Measurements from ENCODE around the gene TSEN2. TPM values are rescaled to one million over a fixed set of nuclear protein-coding genes. Genes with fewer than 3 reads are reported as not detected.
"Not testable (repeated sequence)": the region's sequence is repeated elsewhere in the genome, so short reads cannot be mapped to it uniquely, and the experiment has no call there.

Gene TSEN2
- total RNA-seq, 3 donors from 2014 or later = 30.6 to 38.8 (median 35.9) TPM

DNA sequence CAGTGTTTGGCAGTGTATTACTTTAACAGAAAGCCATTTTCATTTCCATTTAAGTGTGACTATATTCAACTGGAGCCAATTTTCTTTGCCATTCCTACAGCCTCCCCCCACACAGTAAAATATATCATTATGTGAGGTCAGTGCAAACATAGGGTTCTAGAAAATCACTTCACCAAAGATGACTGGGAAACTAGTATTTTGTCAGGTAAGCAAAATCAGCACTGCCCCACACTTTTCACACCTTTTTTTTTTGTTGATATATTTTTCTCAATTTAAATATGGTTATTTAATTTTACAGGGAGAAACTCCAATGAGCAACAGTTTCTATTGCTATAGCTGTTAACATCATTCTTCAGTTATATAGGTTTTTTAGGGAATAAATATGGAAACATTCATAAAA, 31.4 kb downstream of the TSEN2 start:
- Mint-ChIP-seq H3K4me3 (no peak overlapping the region), H3K9me3 (no peaks in the 10 kb centered on the region), H3K4me1 (ENCODE audit: low read depth) (no peaks in the 10 kb centered on the region), H3K36me3 (ENCODE audit: insufficient read depth) (peaks cover 25% of the 10 kb centered on the region), H3K27me3 (ENCODE audit: low read depth) (no peaks in the 10 kb centered on the region)
- DNase-seq (no peak), ATAC-seq (no peak)

DNA sequence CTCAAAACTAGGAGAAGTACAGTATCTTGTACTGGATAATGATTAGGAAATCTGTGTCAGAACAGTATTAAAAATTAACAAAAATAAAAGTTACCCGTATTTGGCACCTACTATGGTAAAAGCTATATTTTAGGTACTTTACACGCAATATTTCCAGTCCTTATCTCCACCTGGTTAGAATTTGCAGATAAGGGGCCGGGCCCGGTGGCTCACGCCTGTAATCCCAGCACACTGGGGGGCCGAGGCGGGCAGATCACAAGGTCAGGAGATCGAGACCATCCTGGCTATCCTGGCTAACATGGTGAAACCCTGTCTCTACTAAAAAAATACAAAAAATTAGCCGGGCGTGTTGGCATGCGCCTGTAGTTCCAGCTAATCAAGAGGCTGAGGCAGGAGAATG, 32.6 kb downstream of the TSEN2 start:
- Mint-ChIP-seq H3K4me3 (no peak overlapping the region), H3K27me3 (ENCODE audit: low read depth) (no peaks in the 10 kb centered on the region), H3K36me3 (ENCODE audit: insufficient read depth) (peaks cover 26% of the 10 kb centered on the region), H3K9me3 (no peaks in the 10 kb centered on the region), H3K4me1 (ENCODE audit: low read depth) (no peaks in the 10 kb centered on the region)
- DNase-seq = no peak
- ATAC-seq = no peak

DNA sequence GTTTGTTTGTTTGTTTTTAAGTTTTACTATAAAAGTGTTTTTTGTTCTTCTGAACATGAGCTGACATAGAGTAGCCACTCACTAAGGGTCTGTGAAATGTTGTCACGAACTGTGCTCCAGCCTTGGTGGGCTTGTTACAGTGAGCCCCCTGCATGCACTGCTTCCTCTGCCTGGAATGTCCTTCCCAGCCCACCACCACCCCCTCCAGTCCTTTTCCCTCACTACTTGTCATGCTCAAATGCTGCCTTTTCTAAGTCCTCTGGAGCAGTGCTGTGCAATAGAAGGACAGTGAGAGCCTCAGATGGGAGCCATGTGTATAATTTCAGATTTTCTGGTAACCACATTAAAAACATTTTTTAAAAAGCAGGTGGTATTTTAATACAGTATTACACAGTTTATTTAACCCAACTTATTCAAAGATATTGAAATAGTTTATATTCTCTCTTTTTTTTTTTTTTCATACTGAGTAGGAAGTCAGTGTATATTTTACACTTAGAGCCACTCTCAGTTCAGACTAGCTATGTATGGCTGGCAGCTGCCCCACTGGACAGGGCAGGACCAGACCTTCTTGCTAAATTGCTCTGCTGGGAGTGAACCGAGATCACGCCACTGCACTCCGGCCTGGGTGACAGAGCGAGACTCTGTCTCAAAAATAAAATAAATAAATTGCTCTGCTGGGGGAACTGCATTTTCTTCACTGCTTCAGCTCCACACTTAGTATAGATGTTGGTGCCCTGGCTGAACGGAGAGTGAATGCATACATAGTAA, 34.2 kb downstream of the TSEN2 start:
- no peaks in the 10 kb centered on the region for H3K27me3 Mint-ChIP-seq (ENCODE audit: low read depth)
- no peak overlapping the region for H3K4me3 Mint-ChIP-seq
- DNase-seq (no peak), ATAC-seq (no peak)
- H3K36me3 Mint-ChIP-seq (ENCODE audit: insufficient read depth) = peaks cover 39% of the 10 kb centered on the region
- H3K9me3 Mint-ChIP-seq = no peaks in the 10 kb centered on the region
- no peaks in the 10 kb centered on the region for H3K4me1 Mint-ChIP-seq (ENCODE audit: low read depth)

DNA sequence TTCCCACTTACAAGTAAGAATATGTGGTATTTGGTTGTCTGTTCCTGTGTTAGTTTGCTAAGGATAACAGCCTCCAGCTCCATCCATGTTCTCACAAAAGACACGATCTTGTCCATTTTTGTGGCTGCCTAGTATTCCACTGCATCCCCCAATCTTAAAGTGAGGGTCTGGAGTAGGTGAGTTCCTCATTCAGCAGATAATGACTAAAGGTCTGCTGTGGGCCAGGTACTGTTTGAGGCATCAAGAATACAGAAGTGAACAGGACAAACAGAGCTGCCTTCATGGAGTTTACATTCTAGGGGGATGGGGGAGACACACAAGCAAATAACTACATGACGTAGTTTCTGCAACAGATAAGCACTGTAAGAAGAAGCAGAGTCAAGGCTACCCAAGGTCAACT, 36.7 kb downstream of the TSEN2 start:
- no peaks in the 10 kb centered on the region for H3K9me3 Mint-ChIP-seq
- H3K4me3 Mint-ChIP-seq = no peak overlapping the region
- peaks cover 43% of the 10 kb centered on the region for H3K36me3 Mint-ChIP-seq (ENCODE audit: insufficient read depth)
- no peaks in the 10 kb centered on the region for H3K27me3 Mint-ChIP-seq (ENCODE audit: low read depth)
- H3K4me1 Mint-ChIP-seq (ENCODE audit: low read depth) = no peaks in the 10 kb centered on the region
- DNase-seq (no peak), ATAC-seq (no peak)

DNA sequence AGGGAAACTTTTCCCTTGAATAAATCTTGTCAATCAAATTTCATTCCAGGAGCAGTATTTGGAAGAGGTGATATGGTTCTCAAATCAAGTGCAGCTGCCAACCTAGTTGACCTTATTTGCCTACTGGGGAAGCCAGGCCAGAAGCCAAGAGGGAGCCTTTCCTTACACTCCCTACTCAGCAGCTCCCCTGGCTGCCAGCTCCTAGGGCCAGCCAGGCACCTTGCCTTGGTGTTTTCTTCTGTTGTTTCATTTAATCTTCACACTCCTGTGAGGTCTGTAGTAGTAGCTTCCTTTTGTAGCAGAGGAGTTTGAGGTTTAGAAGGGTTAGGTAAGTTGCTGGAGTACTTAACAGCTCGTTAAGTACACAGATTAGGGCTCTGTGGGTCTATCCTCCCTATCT, 38.4 kb downstream of the TSEN2 start:
- ATAC-seq = no peak
- Mint-ChIP-seq H3K36me3 (ENCODE audit: insufficient read depth) (peaks cover 52% of the 10 kb centered on the region), H3K4me1 (ENCODE audit: low read depth) (no peaks in the 10 kb centered on the region), H3K9me3 (no peaks in the 10 kb centered on the region), H3K4me3 (no peak overlapping the region), H3K27me3 (ENCODE audit: low read depth) (no peaks in the 10 kb centered on the region)
- DNase-seq = no peak

DNA sequence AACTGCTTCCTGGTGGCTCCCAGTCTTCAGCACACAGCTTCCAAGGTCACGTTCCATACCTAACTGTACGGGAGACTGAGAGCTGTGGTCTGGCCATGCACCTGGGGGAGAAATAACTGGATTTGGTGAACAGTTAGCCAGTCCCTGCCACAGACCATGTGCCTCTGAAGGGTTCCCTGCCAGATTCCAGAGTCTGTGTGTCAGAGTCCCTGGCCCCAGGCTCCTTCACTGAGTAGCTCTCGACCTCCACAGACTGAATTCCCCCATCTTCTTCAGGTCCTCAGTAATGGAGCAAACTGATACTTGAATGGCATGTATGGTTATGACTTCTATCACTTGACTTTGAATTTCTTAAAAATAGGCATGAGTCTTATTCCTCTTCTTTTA, 43.5 kb downstream of the TSEN2 start:
- ATAC-seq = no peak
- peaks cover 43% of the 10 kb centered on the region for H3K36me3 Mint-ChIP-seq (ENCODE audit: insufficient read depth)
- H3K27me3 Mint-ChIP-seq (ENCODE audit: low read depth) = no peaks in the 10 kb centered on the region
- no peaks in the 10 kb centered on the region for H3K9me3 Mint-ChIP-seq
- DNase-seq = no peak
- no peak overlapping the region for H3K4me3 Mint-ChIP-seq
- no peaks in the 10 kb centered on the region for H3K4me1 Mint-ChIP-seq (ENCODE audit: low read depth)

DNA sequence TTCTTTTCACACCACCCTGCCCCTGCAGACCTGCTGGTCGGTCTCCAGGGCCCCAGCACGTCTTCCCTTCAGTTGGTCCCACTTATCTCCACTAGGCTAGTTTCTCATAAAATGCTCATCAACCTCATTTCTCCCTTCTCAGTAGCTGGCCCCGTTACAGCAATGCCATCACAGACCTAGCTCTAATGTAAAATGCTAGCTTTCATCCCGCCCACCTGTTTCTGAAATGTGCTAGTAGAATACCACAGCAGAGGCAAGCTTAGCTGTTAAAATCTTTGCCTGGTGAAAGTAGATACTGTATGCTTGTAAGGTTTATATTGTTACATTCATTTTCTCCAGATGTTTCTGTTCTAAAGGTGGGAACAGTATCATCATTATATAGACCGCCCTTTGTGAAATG, 47.9 kb downstream of the TSEN2 start:
- Mint-ChIP-seq H3K27me3 (ENCODE audit: low read depth) (no peaks in the 10 kb centered on the region), H3K9me3 (no peaks in the 10 kb centered on the region), H3K4me1 (ENCODE audit: low read depth) (no peaks in the 10 kb centered on the region), H3K4me3 (no peak overlapping the region), H3K36me3 (ENCODE audit: insufficient read depth) (peaks cover 27% of the 10 kb centered on the region)
- no peak for ATAC-seq
- DNase-seq = no peak

DNA sequence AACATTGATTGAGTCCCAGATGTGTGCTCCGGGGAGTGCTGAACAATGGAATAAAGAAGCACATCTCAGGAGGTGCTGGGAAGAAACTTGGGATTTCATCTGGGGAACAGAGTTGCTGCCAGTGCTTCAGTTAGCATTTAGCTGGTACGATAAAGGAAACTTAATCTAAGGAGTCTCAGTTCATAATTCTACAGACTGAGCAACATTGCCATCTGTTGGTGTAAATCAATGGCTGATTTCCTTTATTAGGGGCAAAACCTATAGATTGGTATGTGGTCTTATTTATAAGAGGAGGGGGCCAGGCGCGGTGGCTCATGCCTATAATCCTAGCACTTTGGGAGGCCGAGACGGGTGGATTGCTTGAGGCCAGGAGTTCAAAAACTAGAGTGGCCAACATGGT, 52.1 kb downstream of the TSEN2 start:
- Mint-ChIP-seq H3K9me3 (no peaks in the 10 kb centered on the region), H3K4me1 (ENCODE audit: low read depth) (no peaks in the 10 kb centered on the region), H3K27me3 (ENCODE audit: low read depth) (no peaks in the 10 kb centered on the region), H3K36me3 (ENCODE audit: insufficient read depth) (peaks cover 18% of the 10 kb centered on the region), H3K4me3 (no peak overlapping the region)
- DNase-seq (no peak), ATAC-seq (no peak)

DNA sequence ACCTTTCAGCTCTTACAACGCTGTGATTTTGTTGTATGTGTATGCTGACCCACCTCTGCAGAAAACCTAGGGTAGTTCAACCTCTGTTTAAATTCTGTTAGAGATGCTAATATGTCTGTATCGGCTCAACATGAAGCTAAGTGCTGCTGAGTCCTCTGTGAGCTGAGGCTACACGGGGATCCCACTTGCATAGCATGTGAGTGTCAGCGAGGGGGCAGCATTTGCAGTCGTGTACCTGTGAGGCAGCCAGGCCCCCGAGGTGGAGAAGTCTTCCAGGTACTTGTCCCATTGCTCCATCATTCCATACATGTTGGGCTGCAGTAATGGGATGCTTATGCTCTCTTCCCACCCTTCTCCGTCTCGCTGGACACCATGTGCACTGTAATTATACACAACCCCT, 57.3 kb downstream of the TSEN2 start:
- Mint-ChIP-seq H3K36me3 (ENCODE audit: insufficient read depth) (peaks cover 4% of the 10 kb centered on the region), H3K9me3 (no peaks in the 10 kb centered on the region), H3K4me3 (no peak overlapping the region), H3K27me3 (ENCODE audit: low read depth) (no peaks in the 10 kb centered on the region), H3K4me1 (ENCODE audit: low read depth) (no peaks in the 10 kb centered on the region)
- DNase-seq = no peak
- no peak for ATAC-seq

DNA sequence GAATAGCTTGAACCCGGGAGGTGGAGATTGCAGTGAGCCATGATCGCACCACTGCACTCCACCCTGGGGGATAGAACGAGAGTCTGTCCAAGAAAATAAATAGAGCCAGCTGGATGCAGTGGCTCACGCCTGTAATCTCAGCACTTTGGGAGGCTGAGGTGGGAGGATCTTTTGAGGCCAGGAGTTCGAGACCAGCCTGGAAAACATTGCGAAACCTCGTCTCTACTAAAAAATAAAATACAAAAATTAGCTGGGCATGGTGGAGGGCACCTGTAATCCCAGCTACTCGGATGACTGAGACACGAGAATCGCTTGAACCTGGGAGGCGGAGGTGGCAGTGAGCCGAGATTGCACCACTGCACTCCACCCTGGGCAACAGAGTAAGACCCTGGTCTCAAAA, 59.2 kb downstream of the TSEN2 start:
- H3K27me3 Mint-ChIP-seq (ENCODE audit: low read depth); H3K4me1 Mint-ChIP-seq (ENCODE audit: low read depth); H3K9me3 Mint-ChIP-seq; H3K4me3 Mint-ChIP-seq; ATAC-seq; H3K36me3 Mint-ChIP-seq (ENCODE audit: insufficient read depth); DNase-seq: not testable (repeated sequence)

DNA sequence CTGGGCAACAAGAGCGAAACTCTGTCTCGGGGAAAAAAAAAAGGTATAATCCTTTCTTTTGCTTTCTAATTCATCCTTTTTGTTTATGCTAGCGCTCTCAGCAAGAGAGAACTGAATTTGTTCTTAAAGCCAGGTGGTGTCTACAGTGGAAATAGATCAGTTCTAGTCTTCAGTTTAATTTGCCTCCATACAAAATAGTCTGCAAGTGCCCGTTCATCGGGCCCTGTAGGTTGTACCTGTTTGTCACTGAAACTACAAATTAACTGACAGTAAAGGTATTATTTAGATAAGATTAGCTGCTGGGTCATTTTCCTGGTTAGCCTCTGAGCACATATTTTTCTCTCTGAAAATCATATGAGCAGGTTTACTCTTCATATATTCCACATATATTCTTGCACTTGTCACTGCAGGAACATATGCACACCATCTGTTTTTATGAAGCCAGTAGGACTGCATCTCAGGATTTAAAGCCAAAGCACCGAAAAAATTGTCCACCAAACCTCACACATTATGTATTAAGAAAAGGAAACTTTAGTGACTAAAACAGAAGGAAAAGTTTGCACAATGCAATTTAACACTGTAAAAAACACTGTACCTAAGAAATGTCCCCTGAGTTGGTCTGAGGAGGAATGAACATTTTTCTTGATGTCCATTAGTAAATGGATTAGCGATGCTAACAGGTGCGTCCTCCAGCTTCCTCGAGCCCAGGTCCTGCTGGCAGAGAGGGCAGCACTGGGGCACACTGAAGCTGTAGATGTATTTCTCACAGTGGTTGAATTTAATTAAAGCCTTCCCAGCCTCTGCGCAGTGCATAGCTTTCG, 60.6 kb downstream of the TSEN2 start:
- Mint-ChIP-seq H3K4me1 (ENCODE audit: low read depth) (no peaks in the 10 kb centered on the region), H3K36me3 (ENCODE audit: insufficient read depth) (peaks cover 2% of the 10 kb centered on the region), H3K9me3 (no peaks in the 10 kb centered on the region), H3K27me3 (ENCODE audit: low read depth) (no peaks in the 10 kb centered on the region), H3K4me3 (no peak overlapping the region)
- DNase-seq (no peak), ATAC-seq (no peak)

DNA sequence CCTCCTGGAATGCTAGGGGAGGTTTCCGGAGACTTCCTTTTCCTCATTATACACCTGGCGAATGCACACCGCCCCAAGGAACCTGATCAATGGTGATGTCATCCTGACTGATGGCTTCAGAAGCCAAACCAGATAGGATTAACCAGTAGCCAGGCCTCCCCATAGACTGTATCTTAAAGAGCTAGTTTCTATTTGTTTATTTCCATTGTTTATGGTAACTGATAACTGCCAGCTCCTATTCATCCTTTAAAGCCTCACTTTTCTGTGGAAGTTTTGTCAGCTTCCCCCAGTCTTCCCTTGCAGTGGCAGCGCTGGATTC, 61.2 kb downstream of the TSEN2 start, which contains the start of gene MKRN2OS:
Gene MKRN2OS, minus strand, starts transcription at position 27 of the 319 bp plus-strand sequence. CDS start 35 bp downstream, outside the sequence.
- DNase-seq = no peak
- no peaks in the 10 kb centered on the region for H3K4me1 Mint-ChIP-seq (ENCODE audit: low read depth)
- H3K27me3 Mint-ChIP-seq (ENCODE audit: low read depth) = peaks cover 5% of the 10 kb centered on the region
- H3K36me3 Mint-ChIP-seq (ENCODE audit: insufficient read depth) = peaks cover 2% of the 10 kb centered on the region
- no peak for ATAC-seq
- H3K4me3 Mint-ChIP-seq = no peak within 1 kb of the TSS
- no peaks in the 10 kb centered on the region for H3K9me3 Mint-ChIP-seq

DNA sequence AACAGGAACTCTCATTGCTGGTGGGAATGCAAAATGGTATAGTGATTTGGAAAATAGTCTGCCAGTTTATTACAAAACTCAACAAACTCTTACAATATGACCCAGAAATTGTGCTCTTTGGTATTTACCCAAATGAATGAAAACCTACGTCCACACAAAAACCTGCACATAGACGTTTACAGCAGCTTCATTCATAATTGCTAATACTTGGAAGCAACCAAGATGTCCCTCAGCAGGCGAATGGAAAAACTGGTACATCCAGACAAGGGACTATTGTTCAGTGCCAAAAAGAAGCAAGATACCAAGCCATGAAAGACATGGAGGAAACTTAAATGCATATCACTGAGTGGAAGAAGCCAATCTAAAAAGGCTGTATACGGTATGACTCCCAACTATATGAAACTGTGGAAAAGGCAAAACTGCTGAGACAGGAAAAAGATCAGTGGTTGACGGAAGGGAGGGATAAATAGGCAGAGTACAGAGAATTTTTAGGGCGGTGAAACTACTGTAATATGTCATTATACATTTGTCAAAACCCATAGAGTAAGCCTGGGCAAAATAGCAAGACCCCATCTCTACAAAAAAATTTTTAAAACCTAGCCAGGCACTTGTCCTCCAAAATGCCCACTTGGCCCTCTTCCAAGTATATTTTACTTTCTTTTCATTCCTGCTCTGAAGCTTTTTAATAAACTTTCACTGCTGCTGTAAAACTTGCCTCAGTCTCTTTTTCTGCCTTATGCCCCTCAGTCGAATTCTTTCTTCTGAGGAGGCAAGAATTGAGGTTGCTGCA, 65.9 kb downstream of the TSEN2 start:
- no peaks in the 10 kb centered on the region for H3K36me3 Mint-ChIP-seq (ENCODE audit: insufficient read depth)
- H3K4me1 Mint-ChIP-seq (ENCODE audit: low read depth) = peaks cover 7% of the 10 kb centered on the region

DNA sequence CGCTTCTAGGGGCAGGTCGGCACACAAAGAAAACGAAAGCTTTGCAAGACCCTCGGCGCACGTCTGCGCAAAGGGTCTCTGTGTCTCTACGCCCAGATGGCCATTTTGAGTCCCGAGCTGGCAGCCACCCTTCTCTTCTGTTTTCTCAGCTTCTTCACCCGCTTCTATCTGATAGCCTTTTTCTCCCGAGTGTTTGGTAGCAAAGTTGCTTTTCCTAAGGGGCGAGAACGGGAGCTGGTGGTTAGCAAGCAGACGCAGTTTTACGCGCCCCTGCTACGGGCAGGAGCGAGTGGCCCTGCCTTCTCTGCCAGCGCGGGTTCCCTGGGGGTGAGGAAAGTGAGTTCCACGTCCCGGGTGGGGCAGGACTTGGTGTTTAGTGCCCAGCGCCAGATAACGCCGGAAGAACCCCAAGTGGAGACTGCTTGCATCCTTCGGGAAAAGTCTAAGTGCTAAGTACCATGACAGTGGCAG, 69.7 kb downstream of the TSEN2 start:
- DNase-seq (no peak), ATAC-seq (no peak)
- Mint-ChIP-seq H3K36me3 (ENCODE audit: insufficient read depth) (no peaks in the 10 kb centered on the region), H3K9me3 (no peaks in the 10 kb centered on the region), H3K27me3 (ENCODE audit: low read depth) (peaks cover 32% of the 10 kb centered on the region), H3K4me1 (ENCODE audit: low read depth) (peaks cover 28% of the 10 kb centered on the region), H3K4me3 (peak overlapping the region; percentile 79)

More for the DNA sequence above, 65.9 kb downstream of the TSEN2 start:
- DNase-seq (no peak), ATAC-seq (no peak)
- Mint-ChIP-seq H3K9me3 (no peaks in the 10 kb centered on the region), H3K27me3 (ENCODE audit: low read depth) (peaks cover 24% of the 10 kb centered on the region), H3K4me3 (no peak overlapping the region)
